H9 (cell line): Measurements from ENCODE around the gene FILIP1. TPM values are rescaled to one million over a fixed set of nuclear protein-coding genes. Genes with fewer than 3 reads are reported as not detected.

Source experiments
- DNase-seq: peaks from one replicate; pipeline ENCODE4 v3.0.0-alpha.2; 2017
- H2AFZ ChIP-seq: one replicate; pipeline ENCODE4 v1.6.1; 2013; ENCODE audit warnings: mild to moderate bottlenecking, low read length, control low read depth, moderate library complexity
- H2AK5ac ChIP-seq: 2 replicates; pipeline ENCODE4 v1.6.1; 2013; ENCODE audit warnings: low read length, control low read depth, mixed read lengths; ENCODE audit not compliant: insufficient read length
- H2BK120ac ChIP-seq: one replicate; pipeline ENCODE4 v1.6.1; 2013; ENCODE audit warnings: low read depth, mild to moderate bottlenecking, low read length, control low read depth, inconsistent platforms; ENCODE audit not compliant: poor library complexity, severe bottlenecking
- H2BK12ac ChIP-seq: 2 replicates; pipeline ENCODE4 v1.6.1; 2013; ENCODE audit warnings: low read length, control low read depth, mixed read lengths, low read depth; ENCODE audit not compliant: insufficient read length
- H2BK15ac ChIP-seq: 2 replicates; pipeline ENCODE4 v1.6.1; 2013; ENCODE audit warnings: low read depth, low read length, control low read depth
- H2BK20ac ChIP-seq: one replicate; pipeline ENCODE4 v1.6.1; 2013; ENCODE audit warnings: low read depth, mild to moderate bottlenecking, low read length, control low read depth, inconsistent platforms; ENCODE audit not compliant: poor library complexity, severe bottlenecking
- H2BK5ac ChIP-seq: 2 replicates; pipeline ENCODE4 v1.6.1; 2013; ENCODE audit warnings: low read length, control low read depth, mixed read lengths; ENCODE audit not compliant: insufficient read length
- H3K14ac ChIP-seq: 2 replicates; pipeline ENCODE4 v1.6.1; 2013; ENCODE audit warnings: low read length, control low read depth; ENCODE audit not compliant: insufficient read depth
- H3K18ac ChIP-seq: 2 replicates; pipeline ENCODE4 v1.6.1; 2013; ENCODE audit warnings: low read depth, mild to moderate bottlenecking, mixed read lengths, low read length, control low read depth; ENCODE audit not compliant: insufficient read length
- H3K23ac ChIP-seq: 2 replicates; pipeline ENCODE4 v1.6.1; 2013; ENCODE audit warnings: low read length, control low read depth, mixed read lengths, low read depth; ENCODE audit not compliant: insufficient read length
- H3K23me2 ChIP-seq: 2 replicates; pipeline ENCODE4 v1.6.1; 2013; ENCODE audit warnings: low read depth, mild to moderate bottlenecking, mixed read lengths, low read length, control low read depth; ENCODE audit not compliant: insufficient read length, poor library complexity, severe bottlenecking
- H3K27ac ChIP-seq: 2 replicates; pipeline ENCODE4 v1.5.1; 2013; ENCODE audit warnings: low read length, control low read depth, mixed read lengths, low read depth; ENCODE audit not compliant: insufficient read length
- H3K27me3 ChIP-seq: 2 replicates; pipeline ENCODE4 v1.6.1; 2013; ENCODE audit warnings: low read length, control low read depth, inconsistent platforms; ENCODE audit not compliant: insufficient read depth
- H3K4ac ChIP-seq: 2 replicates; pipeline ENCODE4 v1.6.1; 2013; ENCODE audit warnings: low read depth, mild to moderate bottlenecking, control low read depth, inconsistent platforms, low read length, moderate library complexity
- H3K4me1 ChIP-seq: 2 replicates; pipeline ENCODE4 v1.6.1; 2013; ENCODE audit warnings: low read length, control low read depth, inconsistent platforms; ENCODE audit not compliant: insufficient read depth
- H3K4me2 ChIP-seq: 2 replicates; pipeline ENCODE4 v1.6.1; 2013; ENCODE audit warnings: low read length, control low read depth, mixed read lengths; ENCODE audit not compliant: insufficient read length, insufficient read depth
- H3K56ac ChIP-seq: 2 replicates; pipeline ENCODE4 v1.6.1; 2013; ENCODE audit warnings: low read depth, mild to moderate bottlenecking, mixed read lengths, low read length, control low read depth; ENCODE audit not compliant: insufficient read length
- H3K79me1 ChIP-seq: 2 replicates; pipeline ENCODE4 v1.6.1; 2013; ENCODE audit warnings: low read depth, mild to moderate bottlenecking, moderate library complexity, low read length, control low read depth, inconsistent platforms; ENCODE audit not compliant: insufficient read depth, poor library complexity, severe bottlenecking
- H3K79me2 ChIP-seq: 2 replicates; pipeline ENCODE4 v1.6.1; 2013; ENCODE audit warnings: low read length, control low read depth, inconsistent platforms; ENCODE audit not compliant: insufficient read depth
- H3K9ac ChIP-seq: 2 replicates; pipeline ENCODE4 v1.6.1; 2013; ENCODE audit warnings: low read length, control low read depth, mixed read lengths; ENCODE audit not compliant: insufficient read length; ENCODE audit errors: extremely low read depth
- H3K9me3 ChIP-seq: one replicate; pipeline ENCODE4 v1.6.1; 2013; ENCODE audit warnings: low read depth, low read length, inconsistent platforms; ENCODE audit not compliant: control insufficient read depth
- H3T11ph ChIP-seq: one replicate; pipeline ENCODE4 v1.6.1; 2013; ENCODE audit warnings: mild to moderate bottlenecking, low read length, control low read depth, inconsistent platforms
- H4K20me1 ChIP-seq: one replicate; pipeline ENCODE4 v1.6.1; 2013; ENCODE audit not compliant: control insufficient read depth, insufficient read length, insufficient read depth
- H4K5ac ChIP-seq: 2 replicates; pipeline ENCODE4 v1.6.1; 2013; ENCODE audit warnings: low read depth, mild to moderate bottlenecking, mixed read lengths, low read length, control low read depth; ENCODE audit not compliant: insufficient read length
- H4K8ac ChIP-seq: replicated peaks from 2 replicates; pipeline ENCODE4 v1.6.1; 2013; ENCODE audit warnings: low read length, control low read depth, mixed read lengths, low read depth; ENCODE audit not compliant: insufficient read length
- H4K91ac ChIP-seq: 2 replicates; pipeline ENCODE4 v1.6.1; 2013; ENCODE audit warnings: low read depth, mild to moderate bottlenecking, moderate library complexity, mixed read lengths, low read length, control low read depth; ENCODE audit not compliant: insufficient read length
- H3K27ac Mint-ChIP-seq, 3 experiments: 2 replicates in 2 of 3; 3 replicates in 1 of 3; pipeline ENCODE4 v1.8.0; 2020 to 2021; ENCODE audit warnings: mixed read lengths in 3 of 3, mild to moderate bottlenecking in 1 of 3, moderate library complexity in 1 of 3
- H3K27me3 Mint-ChIP-seq: 2 replicates; pipeline ENCODE4 v1.8.0; 2021; ENCODE audit warnings: low read depth, mild to moderate bottlenecking, moderate library complexity, mixed read lengths
- H3K36me3 Mint-ChIP-seq, 3 experiments: 2 replicates in 2 of 3; 3 replicates in 1 of 3; pipeline ENCODE4 v1.8.0; 2020 to 2021; ENCODE audit warnings: low read depth in 3 of 3, mixed read lengths in 3 of 3; ENCODE audit not compliant: insufficient read depth in 1 of 3
- H3K4me1 Mint-ChIP-seq, 2 experiments: 2 replicates each; pipeline ENCODE4 v1.8.0; 2020; ENCODE audit warnings: mixed read lengths in 2 of 2
- H3K4me3 Mint-ChIP-seq, 2 experiments: 2 replicates in 1 of 2; 3 replicates in 1 of 2; pipeline ENCODE4 v1.8.0; 2020 to 2021; ENCODE audit warnings: mild to moderate bottlenecking in 2 of 2, mixed read lengths in 2 of 2, moderate library complexity in 1 of 2
- H3K9me3 Mint-ChIP-seq, 2 experiments: 2 replicates in 1 of 2; 3 replicates in 1 of 2; pipeline ENCODE4 v1.8.0; 2020; ENCODE audit warnings: mild to moderate bottlenecking in 2 of 2, mixed read lengths in 2 of 2, moderate library complexity in 1 of 2
- WGBS: extraction: QIAGEN DNeasy Blood & Tissue Kit; methylation state at CpG from one replicate; pipeline ENCODE4 v1.1.7; 2013; ENCODE audit warnings: missing lambda C conversion rate, low lambda C conversion rate, mixed read lengths; ENCODE audit not compliant: insufficient read length; ENCODE audit errors: extremely low coverage; 5-methylcytosine and 5-hydroxymethylcytosine counted together
- total RNA-seq: library from RNA; stranded (reverse); gene quantifications from 2 replicates; pipeline ENCODE4 v1.2.1, GENCODE V29; 2021
- TF ChIP-seq, protein P1 (sequence below): fragments of 200-600 bp; sonication (generic); conservative IDR thresholded peaks from 3 replicates; pipeline ENCODE4 v1.8.0; 2021; ENCODE audit warnings: antibody characterized with exemption, mild to moderate bottlenecking

FILIP1 gene
- total RNA-seq, 1 experiment from 2014 or later = 10.5 TPM

GRCh38 chr6:75345413-75345812 is 148.2 kb downstream of the FILIP1 start:
- no peak overlapping the region for H3K18ac ChIP-seq
- no peak overlapping the region for H3K56ac ChIP-seq
- no CpG with 5 or more reads among the region's 9 CpGs for whole genome bisulfite sequencing
- H4K91ac ChIP-seq = no peak overlapping the region
- Mint-ChIP-seq H3K4me3 (no peak overlapping the region), H3K4me1 (peaks cover 39 to 47% of the 10 kb centered on the region in 2 experiments), H3K36me3 (peaks cover 0 to 5% (median 0%) of the 10 kb centered on the region in 3 experiments; a peak in 1 of 7 replicates), H3K9me3 (no peaks in the 10 kb centered on the region), H3K27ac (peak overlapping the region in 2 of 3 experiments; percentile 49 to 92; a peak in 3 of 7 replicates), H3K27me3 (no peaks in the 10 kb centered on the region)
- no peaks in the 10 kb centered on the region for H4K20me1 ChIP-seq
- no peaks in the 10 kb centered on the region for H3K9me3 ChIP-seq
- no peaks in the 10 kb centered on the region for H3K79me1 ChIP-seq
- H3K79me2 ChIP-seq = no peaks in the 10 kb centered on the region
- peaks cover 7% of the 10 kb centered on the region for H3K23me2 ChIP-seq
- H3K27me3 ChIP-seq = no peaks in the 10 kb centered on the region
- H3K14ac ChIP-seq = no peak overlapping the region
- H3K23ac ChIP-seq = no peak overlapping the region
- H3T11ph ChIP-seq = no peak overlapping the region
- H3K27ac ChIP-seq = no peak overlapping the region
- peak; percentile 46 for DNase-seq
- no peak overlapping the region for H2AFZ ChIP-seq
- H3K4me2 ChIP-seq = no peak overlapping the region
- no peak overlapping the region for H4K5ac ChIP-seq
- no peak overlapping the region for H2BK20ac ChIP-seq
- peaks cover 5% of the 10 kb centered on the region for H3K4me1 ChIP-seq
- no peak overlapping the region for H2BK12ac ChIP-seq
- H4K8ac ChIP-seq = no peak overlapping the region
- TF ChIP-seq, protein P1, sequence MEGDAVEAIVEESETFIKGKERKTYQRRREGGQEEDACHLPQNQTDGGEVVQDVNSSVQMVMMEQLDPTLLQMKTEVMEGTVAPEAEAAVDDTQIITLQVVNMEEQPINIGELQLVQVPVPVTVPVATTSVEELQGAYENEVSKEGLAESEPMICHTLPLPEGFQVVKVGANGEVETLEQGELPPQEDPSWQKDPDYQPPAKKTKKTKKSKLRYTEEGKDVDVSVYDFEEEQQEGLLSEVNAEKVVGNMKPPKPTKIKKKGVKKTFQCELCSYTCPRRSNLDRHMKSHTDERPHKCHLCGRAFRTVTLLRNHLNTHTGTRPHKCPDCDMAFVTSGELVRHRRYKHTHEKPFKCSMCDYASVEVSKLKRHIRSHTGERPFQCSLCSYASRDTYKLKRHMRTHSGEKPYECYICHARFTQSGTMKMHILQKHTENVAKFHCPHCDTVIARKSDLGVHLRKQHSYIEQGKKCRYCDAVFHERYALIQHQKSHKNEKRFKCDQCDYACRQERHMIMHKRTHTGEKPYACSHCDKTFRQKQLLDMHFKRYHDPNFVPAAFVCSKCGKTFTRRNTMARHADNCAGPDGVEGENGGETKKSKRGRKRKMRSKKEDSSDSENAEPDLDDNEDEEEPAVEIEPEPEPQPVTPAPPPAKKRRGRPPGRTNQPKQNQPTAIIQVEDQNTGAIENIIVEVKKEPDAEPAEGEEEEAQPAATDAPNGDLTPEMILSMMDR = no peak
- H2BK15ac ChIP-seq = no peak overlapping the region
- no peak overlapping the region for H2BK5ac ChIP-seq
- H3K4ac ChIP-seq = no peak overlapping the region
- H2BK120ac ChIP-seq = no peak overlapping the region
- no peak overlapping the region for H3K9ac ChIP-seq
- no peak overlapping the region for H2AK5ac ChIP-seq
